Sigmoid colon (tissue), 7 donors: ENCODE results near the gene WDR37. TPM values are rescaled to one million over a fixed set of nuclear protein-coding genes. Genes with fewer than 3 reads are reported as not detected.
"Not testable (repeated sequence)": the region's sequence is repeated elsewhere in the genome, so short reads cannot be mapped to it uniquely, and the experiment has no call there.

ENCODE experiments used
- DNase-seq: peaks from one replicate; pipeline ENCODE4 v3.0.0-alpha.2; 2019
- H3K27ac ChIP-seq, 4 donors: fragments of 200-600 bp; sonication (generic); one replicate each; pipeline ENCODE4 v1.5.1; 2016 to 2019; ENCODE audit warnings: mild to moderate bottlenecking in 1 of 4
- H3K27me3 ChIP-seq, 3 donors: fragments of 200-600 bp; sonication (generic); one replicate each; pipeline ENCODE4 v1.5.1; 2019; ENCODE audit warnings: mild to moderate bottlenecking in 1 of 3
- H3K36me3 ChIP-seq, 4 donors: fragments of 200-600 bp; sonication (generic); one replicate each; pipeline ENCODE4 v1.5.1; 2016 to 2019
- H3K4me1 ChIP-seq, 4 donors: fragments of 200-600 bp; sonication (generic); one replicate each; pipeline ENCODE4 v1.5.1; 2017 to 2019
- H3K4me3 ChIP-seq, 4 donors: fragments of 200-600 bp; sonication (generic); one replicate each; pipeline ENCODE4 v1.5.1; 2017 to 2019; ENCODE audit warnings: mild to moderate bottlenecking in 2 of 4, moderate library complexity in 1 of 4
- H3K9me3 ChIP-seq, 4 donors: fragments of 200-600 bp in 3 of 4; sonication (generic) in 3 of 4; one replicate each; pipeline versions ENCODE4 v1.5.1 to v1.6.1; 2013 to 2019
- EP300 ChIP-seq, 4 donors: sonication (generic); formaldehyde crosslinking; IDR thresholded peaks; one replicate each; pipeline ENCODE4 v1.6.1; 2017; ENCODE audit warnings: antibody characterized with exemption in 4 of 4
- POLR2A ChIP-seq, 2 donors: fragments of 450-650 bp; IDR thresholded peaks; one replicate each; pipeline ENCODE4 v1.6.1; 2016; ENCODE audit warnings: antibody characterized with exemption in 2 of 2, mild to moderate bottlenecking in 2 of 2, moderate library complexity in 2 of 2
- POLR2AphosphoS5 ChIP-seq, 4 donors: sonication (generic); formaldehyde crosslinking; IDR thresholded peaks; one replicate each; pipeline ENCODE4 v1.6.1; 2017; ENCODE audit warnings: antibody characterized with exemption in 4 of 4
- WGBS, 2 donors: extraction: QIAGEN DNeasy Blood & Tissue Kit; methylation state at CpG; one replicate each; pipeline ENCODE4 v1.1.7; 2013; 5-methylcytosine and 5-hydroxymethylcytosine counted together
- intact Hi-C: fragments of 100-400 bp; cut with DNase I; formaldehyde crosslinking; loops from one replicate; pipeline ENCODE4 v1.15.1; 2023
- polyA plus RNA-seq, 3 donors: library from polyadenylated mRNA; stranded (reverse); fragments of 200-250 nt; gene quantifications; one replicate each; pipeline ENCODE4 v1.2.3, GENCODE V29; 2013
- total RNA-seq, 4 donors: library from RNA; depleted of rRNA; stranded (reverse); fragments of >200 nt; gene quantifications; one replicate each; pipeline ENCODE4 v1.1.0, GENCODE V29; 2016
- TF ChIP-seq, protein P1 (sequence below), 4 experiments: fragments of 450-650 bp in 3 of 4; fragments of 200-600 bp in 1 of 4; IDR thresholded peaks; one replicate each; pipeline ENCODE4 v1.5.1; 2016 to 2019; ENCODE audit warnings: antibody characterized with exemption in 4 of 4, mild to moderate bottlenecking in 3 of 4, moderate library complexity in 2 of 4
- donor health status: healthy with polysubstance abuse.
- donor health status: Bipolar disorder and iron deficiency.
- donor health status: healthy.

Gene WDR37
- total and polyA plus RNA-seq, 7 donors = 5.4 to 25.5 (median 10.6) TPM

DNA sequence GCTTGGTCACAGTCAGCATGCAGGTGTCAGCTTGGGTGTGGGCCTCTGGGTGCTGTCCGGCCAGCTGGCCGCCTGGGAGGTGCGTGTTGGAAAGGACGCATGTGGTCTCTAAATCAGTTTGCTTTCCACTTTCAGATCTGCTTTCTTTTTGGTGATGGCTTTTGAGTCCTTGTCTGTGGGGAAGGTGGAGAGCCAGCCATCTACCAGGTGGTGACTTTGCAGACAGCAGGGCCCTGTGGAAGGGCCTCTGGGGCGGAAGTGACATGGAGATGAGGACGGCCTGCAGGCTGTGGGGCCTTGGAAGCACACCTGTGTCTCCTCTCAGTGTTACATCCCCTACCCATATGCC lies 59.4 kb downstream of the WDR37 start:
- TF ChIP-seq, protein P1, sequence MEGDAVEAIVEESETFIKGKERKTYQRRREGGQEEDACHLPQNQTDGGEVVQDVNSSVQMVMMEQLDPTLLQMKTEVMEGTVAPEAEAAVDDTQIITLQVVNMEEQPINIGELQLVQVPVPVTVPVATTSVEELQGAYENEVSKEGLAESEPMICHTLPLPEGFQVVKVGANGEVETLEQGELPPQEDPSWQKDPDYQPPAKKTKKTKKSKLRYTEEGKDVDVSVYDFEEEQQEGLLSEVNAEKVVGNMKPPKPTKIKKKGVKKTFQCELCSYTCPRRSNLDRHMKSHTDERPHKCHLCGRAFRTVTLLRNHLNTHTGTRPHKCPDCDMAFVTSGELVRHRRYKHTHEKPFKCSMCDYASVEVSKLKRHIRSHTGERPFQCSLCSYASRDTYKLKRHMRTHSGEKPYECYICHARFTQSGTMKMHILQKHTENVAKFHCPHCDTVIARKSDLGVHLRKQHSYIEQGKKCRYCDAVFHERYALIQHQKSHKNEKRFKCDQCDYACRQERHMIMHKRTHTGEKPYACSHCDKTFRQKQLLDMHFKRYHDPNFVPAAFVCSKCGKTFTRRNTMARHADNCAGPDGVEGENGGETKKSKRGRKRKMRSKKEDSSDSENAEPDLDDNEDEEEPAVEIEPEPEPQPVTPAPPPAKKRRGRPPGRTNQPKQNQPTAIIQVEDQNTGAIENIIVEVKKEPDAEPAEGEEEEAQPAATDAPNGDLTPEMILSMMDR (IDR thresholded peaks at IDR 0.05) = no peak
- TF ChIP-seq EP300 (IDR thresholded peaks at IDR 0.05) (no peak), POLR2A (IDR thresholded peaks at IDR 0.05) (no peak), POLR2AphosphoS5 (IDR thresholded peaks at IDR 0.05) (no peak)
- no peak for DNase-seq
- H3K36me3 ChIP-seq = peaks cover 0 to 86% (median 33%) of the 10 kb centered on the region in 4 donors
- 37 to 68% methylated on average over 6 of the region's 6 CpGs for WGBS, 2 donors
- no peaks in the 10 kb centered on the region for H3K27me3 ChIP-seq
- H3K9me3 ChIP-seq = no peaks in the 10 kb centered on the region
- intact Hi-C loops = no loop called here
- H3K4me3 ChIP-seq = no peak overlapping the region
- H3K4me1 ChIP-seq = no peaks in the 10 kb centered on the region
- no peak overlapping the region for H3K27ac ChIP-seq

DNA sequence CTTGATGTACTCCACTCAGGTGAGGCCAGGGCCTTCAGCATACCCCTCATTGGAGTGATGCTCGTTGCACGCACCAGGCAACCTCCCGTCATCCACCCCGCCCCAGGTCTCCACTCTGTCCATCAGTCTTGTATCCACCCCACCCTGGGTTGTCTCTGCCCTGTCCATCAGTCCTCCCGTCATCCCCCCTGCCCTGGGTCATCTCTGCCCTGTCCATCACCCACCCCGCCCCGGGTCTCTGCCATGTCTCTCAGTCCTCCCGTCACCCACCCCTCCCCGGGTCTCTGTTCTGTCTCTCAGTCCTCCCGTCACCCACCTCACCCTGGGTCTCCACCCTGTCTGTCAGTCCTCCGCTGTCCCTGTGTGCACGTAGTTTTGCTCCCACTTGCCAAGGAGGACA lies 59.9 kb downstream of the WDR37 start:
- WGBS, 2 donors = 93 to 96% methylated on average over 12 of the region's 12 CpGs
- Histone ChIP-seq H3K36me3 (peaks cover 0 to 86% (median 33%) of the 10 kb centered on the region in 4 donors), H3K27ac (no peak overlapping the region), H3K9me3 (no peaks in the 10 kb centered on the region), H3K27me3 (no peaks in the 10 kb centered on the region), H3K4me1 (no peaks in the 10 kb centered on the region), H3K4me3 (no peak overlapping the region)
- TF ChIP-seq, protein P1 (IDR thresholded peaks at IDR 0.05) = no peak
- TF ChIP-seq POLR2A (IDR thresholded peaks at IDR 0.05) (no peak), POLR2AphosphoS5 (IDR thresholded peaks at IDR 0.05) (no peak), EP300 (IDR thresholded peaks at IDR 0.05) (no peak)
- intact Hi-C loops = no loop called here
- no peak for DNase-seq

DNA sequence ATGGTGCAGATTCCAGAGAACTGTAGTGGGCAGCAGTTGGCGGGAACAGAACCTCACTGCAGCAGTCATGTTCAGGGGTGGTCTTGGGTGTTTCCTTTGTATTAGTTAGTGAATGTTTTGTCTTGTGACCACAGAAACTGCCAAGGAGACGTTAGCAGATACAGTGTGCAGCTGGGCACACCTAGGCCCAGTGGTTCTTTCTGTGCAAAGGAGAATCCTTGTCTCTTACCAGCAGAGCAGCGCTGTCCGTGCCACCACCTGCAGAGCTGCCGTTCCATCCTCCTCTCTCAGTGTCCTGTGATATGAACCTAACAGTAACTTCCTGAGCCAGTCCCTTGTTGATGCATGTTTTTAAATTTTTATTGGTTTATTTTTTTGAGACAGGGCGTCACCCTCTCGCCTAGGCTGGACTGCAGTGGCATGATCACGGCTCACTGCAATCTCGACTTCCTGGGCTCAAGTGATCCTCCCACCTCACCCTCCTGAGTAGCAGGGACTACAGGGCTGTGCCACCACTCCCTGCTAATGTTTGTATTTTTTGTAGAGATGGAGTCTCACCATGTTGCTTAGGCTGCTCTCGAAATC lies 60.6 kb downstream of the WDR37 start:
- 36 to 75% methylated on average over 10 of the region's 10 CpGs for WGBS, 2 donors
- no peak for TF ChIP-seq POLR2A (IDR thresholded peaks at IDR 0.05)
- TF ChIP-seq, protein P1 (IDR thresholded peaks at IDR 0.05) = no peak
- TF ChIP-seq POLR2AphosphoS5 (IDR thresholded peaks at IDR 0.05) = no peak
- no peak for TF ChIP-seq EP300 (IDR thresholded peaks at IDR 0.05)
- DNase-seq = no peak
- H3K27ac ChIP-seq = no peak overlapping the region
- no peak overlapping the region for H3K4me3 ChIP-seq
- no peaks in the 10 kb centered on the region for H3K9me3 ChIP-seq
- intact Hi-C loops = no loop called here
- H3K4me1 ChIP-seq = no peaks in the 10 kb centered on the region
- H3K27me3 ChIP-seq = no peaks in the 10 kb centered on the region
- peaks cover 0 to 91% (median 38%) of the 10 kb centered on the region in 4 donors for H3K36me3 ChIP-seq

DNA sequence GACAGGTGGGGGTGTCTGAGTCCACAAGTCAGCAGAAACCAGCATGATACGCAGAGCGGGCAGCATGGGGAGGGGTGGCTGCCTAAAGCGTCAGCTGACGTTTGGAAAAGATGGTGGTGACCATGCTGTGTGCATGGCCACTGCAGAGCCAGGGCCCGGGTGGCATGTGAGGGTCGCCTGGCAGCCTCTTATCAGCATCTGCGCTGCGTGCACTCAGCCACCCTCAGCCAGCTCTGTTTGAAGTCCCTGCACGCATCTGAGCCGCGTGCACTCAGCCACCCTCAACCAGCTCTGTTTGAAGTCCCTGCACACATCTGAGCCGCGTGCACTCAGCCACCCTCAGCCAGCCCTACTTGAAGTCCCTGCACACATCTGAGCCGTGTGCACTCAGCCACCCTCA lies 61.5 kb downstream of the WDR37 start:
- intact Hi-C loops = no loop called here
- Histone ChIP-seq H3K4me1 (no peaks in the 10 kb centered on the region), H3K9me3 (no peaks in the 10 kb centered on the region), H3K27me3 (no peaks in the 10 kb centered on the region), H3K36me3 (peaks cover 0 to 91% (median 36%) of the 10 kb centered on the region in 4 donors), H3K27ac (no peak overlapping the region), H3K4me3 (no peak overlapping the region)
- 84 to 89% methylated on average over 14 of the region's 14 CpGs for WGBS, 2 donors
- no peak for TF ChIP-seq POLR2A (IDR thresholded peaks at IDR 0.05)
- no peak for TF ChIP-seq EP300 (IDR thresholded peaks at IDR 0.05)
- TF ChIP-seq POLR2AphosphoS5 (IDR thresholded peaks at IDR 0.05) = no peak
- TF ChIP-seq, protein P1 (IDR thresholded peaks at IDR 0.05) = no peak
- DNase-seq = no peak

DNA sequence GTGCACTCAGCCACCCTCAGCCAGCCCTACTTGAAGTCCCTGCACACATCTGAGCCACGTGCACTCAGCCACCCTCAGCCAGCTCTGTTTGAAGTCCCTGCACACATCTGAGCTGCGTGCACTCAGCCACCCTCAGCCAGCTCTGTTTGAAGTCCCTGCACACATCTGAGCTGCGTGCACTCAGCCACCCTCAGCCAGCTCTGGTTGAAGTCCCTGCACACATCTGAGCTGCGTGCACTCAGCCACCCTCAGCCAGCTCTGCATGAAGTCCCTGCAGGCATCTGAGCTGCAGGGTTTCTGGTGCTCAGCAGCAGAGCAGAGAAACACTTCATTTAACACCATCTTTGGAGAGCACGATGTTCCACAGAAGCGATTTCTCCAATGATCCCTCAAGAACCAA lies 62.1 kb downstream of the WDR37 start:
- WGBS, 2 donors = 83 to 91% methylated on average over 6 of the region's 6 CpGs
- intact Hi-C loops = not testable (repeated sequence)

More for the DNA sequence above, 62.1 kb downstream of the WDR37 start:
- H3K27ac ChIP-seq, DNase-seq, H3K4me3 ChIP-seq, H3K4me1 ChIP-seq, H3K27me3 ChIP-seq, H3K9me3 ChIP-seq: not testable (repeated sequence)
- H3K36me3 ChIP-seq = peaks cover 0 to 90% (median 34%) of the 10 kb centered on the region in 4 donors
